GM21619 (cell line): ENCODE measurements around the gene CALCB.
A peak's percentile ranks its signal among the peaks of the same experiment; 100 is the strongest.

ENCODE experiments used
- ATAC-seq: cut with Tn5 transposase; IDR thresholded peaks from one replicate; pipeline ENCODE4 v1.9.1; 2021; ENCODE audit not compliant: unreplicated experiment

CALCB gene

GRCh38 chr11:15117751-15118150, 44.4 kb downstream of the CALCB start:
- ATAC-seq = no peak

DNA sequence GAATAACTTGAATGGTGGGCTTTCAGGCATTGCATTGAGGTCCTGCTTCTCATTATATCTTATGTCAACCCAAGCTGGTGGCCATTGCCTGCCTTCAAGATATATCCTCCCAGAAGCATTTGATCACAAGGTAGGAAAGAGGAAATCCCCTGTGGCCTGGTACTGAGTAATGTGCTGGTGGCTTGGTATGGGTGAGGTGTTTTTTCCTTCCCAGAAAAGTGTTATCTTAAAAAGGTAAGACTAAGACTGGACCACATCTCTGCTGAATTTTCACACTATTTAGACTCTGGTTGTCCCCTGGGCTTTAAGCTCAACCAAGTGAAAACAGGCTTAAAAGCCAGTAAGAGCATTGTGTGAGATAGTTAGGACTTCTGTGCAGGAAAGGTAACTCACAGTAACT, 45.0 kb downstream of the CALCB start:
- peak; percentile 49 for ATAC-seq

DNA sequence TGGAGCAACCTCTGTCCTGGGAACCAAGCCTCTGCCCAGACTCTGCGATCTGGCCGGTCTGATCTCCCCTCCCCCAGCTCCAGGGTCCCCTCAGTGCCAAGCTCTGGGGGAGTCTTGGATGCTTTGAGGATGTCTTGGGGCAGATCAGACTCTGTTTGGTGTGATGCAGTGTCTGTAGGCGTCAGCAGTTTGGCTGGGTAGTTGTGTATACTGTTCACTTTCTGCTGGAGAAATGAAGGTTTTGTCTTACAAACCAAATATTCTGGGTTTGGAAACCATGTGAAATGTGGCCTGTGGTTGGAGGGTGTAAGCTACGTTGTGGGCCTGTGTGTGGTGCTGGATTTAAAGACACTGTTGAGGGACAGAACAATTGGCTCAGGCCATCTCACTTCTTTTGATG, 46.0 kb downstream of the CALCB start:
- no peak for ATAC-seq

GRCh38 chr11:15119826-15120225, 46.4 kb downstream of the CALCB start:
- no peak for ATAC-seq

DNA sequence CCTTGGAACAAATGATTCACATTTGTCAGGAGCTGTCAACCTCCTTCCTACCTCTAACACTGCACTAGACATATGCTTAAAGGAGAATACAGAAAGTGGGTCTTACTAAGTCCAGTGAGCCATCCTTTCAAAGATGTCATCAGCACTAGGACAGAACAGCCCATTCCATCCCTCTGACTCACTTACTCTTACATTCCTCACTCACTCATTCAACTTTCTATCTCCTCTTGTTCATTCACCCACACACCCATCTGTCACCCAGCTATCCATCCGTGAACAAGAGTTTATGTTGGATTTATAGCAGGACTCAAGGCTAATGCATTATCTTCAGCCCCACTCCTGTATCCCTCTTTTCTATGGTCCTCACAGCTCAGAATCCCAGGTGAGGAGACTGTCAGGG, 50.5 kb downstream of the CALCB start:
- ATAC-seq = no peak

GRCh38 chr11:15124528-15124927, 51.1 kb downstream of the CALCB start:
- no peak for ATAC-seq

DNA sequence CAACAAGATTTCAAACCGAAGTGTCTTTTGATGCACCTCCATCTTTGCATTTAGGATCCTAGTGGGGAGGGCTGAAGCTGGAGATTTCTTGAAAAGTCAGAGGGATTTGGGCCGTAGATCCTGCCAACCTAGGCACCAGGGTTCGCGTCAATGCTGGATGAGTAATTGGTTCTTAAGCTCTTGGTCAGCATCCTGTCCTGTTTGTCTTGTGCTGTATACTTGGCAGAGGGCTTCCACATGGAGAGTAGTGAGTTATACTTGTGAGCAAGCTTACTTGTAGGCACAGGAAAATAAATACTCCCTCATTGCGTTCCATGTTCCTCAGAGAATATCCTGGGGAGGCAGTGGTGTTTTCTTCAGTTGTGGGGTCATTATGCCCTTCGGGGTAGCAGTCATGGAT, 53.9 kb downstream of the CALCB start:
- no peak for ATAC-seq
